ENCODE measurements around the gene GYS1. TPM values are rescaled to one million over a fixed set of nuclear protein-coding genes. Genes with fewer than 3 reads are reported as not detected.
A peak's percentile ranks its signal among the peaks of the same experiment; 100 is the strongest.
"Not testable (repeated sequence)": the region's sequence is repeated elsewhere in the genome, so short reads cannot be mapped to it uniquely, and the experiment has no call there.

The GYS1 gene
- polyA plus RNA-seq, 1 experiment, result 49.7 TPM

GRCh38 chr19:49020931-49021895 lies 28.1 kb upstream of the GYS1 start:
- CTCF ChIA-PET, result interaction anchor here (0.7 to 6.1 kb wide), 3 partner anchors 13 to 262 kb away, joined by 3 to 34 read pairs (median 11); no protein-coding TSS in a partner anchor
- Histone ChIP-seq H3K36me3 (ENCODE audit: control insufficient read depth, insufficient read depth, low read length) (no peaks in the 10 kb centered on the region), H3K27me3 (ENCODE audit: control insufficient read depth, insufficient read depth, low read length) (no peaks in the 10 kb centered on the region), H3K4me3 (ENCODE audit: low read depth, low read length) (no peak overlapping the region)
- TF ChIP-seq CTCF (IDR thresholded peaks at IDR 0.05; ENCODE audit: insufficient read depth, low read depth, low read length), result no peak
- DNase-seq (ENCODE audit: low read depth), result no peak
- POLR2A ChIA-PET, result interaction anchor here (0.5 kb wide), 1 partner anchor 28 kb away, joined by 3 read pairs; the partner anchor contains the start of genes GYS1 and RUVBL2

GRCh38 chr19:49020342-49020741 lies 27.2 kb upstream of the GYS1 start:
- Histone ChIP-seq H3K4me3 (ENCODE audit: low read depth, low read length) (no peak overlapping the region), H3K36me3 (ENCODE audit: control insufficient read depth, insufficient read depth, low read length) (0 out of 2 replicates have a peak, but pooled peaks cover 2% of the 10 kb centered on the region), H3K27me3 (ENCODE audit: control insufficient read depth, insufficient read depth, low read length) (no peaks in the 10 kb centered on the region)
- DNase-seq (ENCODE audit: low read depth), result no peak
- TF ChIP-seq CTCF (IDR thresholded peaks at IDR 0.05; ENCODE audit: insufficient read depth, low read depth, low read length), result no peak
- CTCF ChIA-PET, result interaction anchor here (1.6 to 6.1 kb wide), 3 partner anchors 12 to 27 kb away, joined by 5 to 34 read pairs (median 11); partner anchors contain the start of genes GYS1 and RUVBL2
- POLR2A ChIA-PET, result no interaction called here

GRCh38 chr19:49019242-49019932 lies 26.3 kb upstream of the GYS1 start:
- TF ChIP-seq CTCF (IDR thresholded peaks at IDR 0.05; ENCODE audit: insufficient read depth, low read depth, low read length), result peak; percentile 28; the same call in 1 of the 2 replicates
- H3K27me3 ChIP-seq (ENCODE audit: control insufficient read depth, insufficient read depth, low read length), result no peaks in the 10 kb centered on the region
- DNase-seq (ENCODE audit: low read depth), result no peak
- H3K4me3 ChIP-seq (ENCODE audit: low read depth, low read length), result peak overlapping the region; percentile 31
- H3K36me3 ChIP-seq (ENCODE audit: control insufficient read depth, insufficient read depth, low read length), result peaks cover 3% of the 10 kb centered on the region; the same call in 1 of the 2 replicates
- ChIA-PET CTCF (interaction anchor here (0.8 to 6.1 kb wide), 6 partner anchors 11 to 78 kb away, joined by 3 to 34 read pairs (median 4); partner anchors contain the start of genes GYS1 and RUVBL2), POLR2A (no interaction called here)

- DNase-seq (ENCODE audit: low read depth); POLR2A ChIA-PET; H3K36me3 ChIP-seq (ENCODE audit: control insufficient read depth, insufficient read depth, low read length); H3K27me3 ChIP-seq (ENCODE audit: control insufficient read depth, insufficient read depth, low read length): not testable (repeated sequence)
- peak overlapping the region; percentile 45 for H3K4me3 ChIP-seq (ENCODE audit: low read depth, low read length)
- CTCF ChIA-PET, result interaction anchor here (0.8 to 6.1 kb wide), 15 partner anchors 8 to 237 kb away, joined by 3 to 34 read pairs (median 3); partner anchors contain the start of genes GYS1 and RUVBL2
Measured at GRCh38 chr19:49018388-49019241, 25.5 kb upstream of the GYS1 start.

Measured in BJ (cell line).